Keratinocyte (primary cell): ENCODE results near the gene MDK. TPM values are rescaled to one million over a fixed set of nuclear protein-coding genes. Genes with fewer than 3 reads are reported as not detected.

Experiments
- DNase-seq: peaks from one replicate; pipeline ENCODE4 v3.0.0-alpha.2; 2011; ENCODE audit warnings: low read depth, missing footprints, low spot score
- FAIRE-seq: peaks from 2 replicates; lab custom pipeline; 2011; peaks lifted over from hg19 to GRCh38; lab: Jason Lieb, UNC
- H2AFZ ChIP-seq: 2 replicates; pipeline ENCODE4 v1.6.0; 2012; ENCODE audit warnings: low read length, control low read depth, inconsistent platforms; ENCODE audit not compliant: control insufficient read depth
- H3K27ac ChIP-seq: 2 replicates; pipeline ENCODE4 v1.5.1; 2011; ENCODE audit warnings: low read length; ENCODE audit not compliant: control insufficient read depth, insufficient read depth
- H3K27me3 ChIP-seq: 3 replicates; pipeline ENCODE4 v1.6.0; 2011; ENCODE audit warnings: low read length; ENCODE audit not compliant: control insufficient read depth, insufficient read depth; ENCODE audit errors: extremely low read depth
- H3K36me3 ChIP-seq, 2 experiments: 2 replicates in 1 of 2; 3 replicates in 1 of 2; pipeline ENCODE4 v1.5.1; 2011; ENCODE audit warnings: low read length in 2 of 2, mild to moderate bottlenecking in 1 of 2; ENCODE audit not compliant: control insufficient read depth in 2 of 2, insufficient read depth in 2 of 2; ENCODE audit errors: extremely low read depth in 1 of 2
- H3K4me1 ChIP-seq: 3 replicates; pipeline ENCODE4 v1.5.1; 2011; ENCODE audit warnings: low read length; ENCODE audit not compliant: control insufficient read depth, insufficient read depth; ENCODE audit errors: extremely low read depth
- H3K4me2 ChIP-seq: 3 replicates; pipeline ENCODE4 v1.6.0; 2011; ENCODE audit warnings: low read depth, low read length; ENCODE audit not compliant: control insufficient read depth, insufficient read depth; ENCODE audit errors: extremely low read depth
- H3K4me3 ChIP-seq, 3 experiments: fragments of 200-600 bp in 1 of 3; sonication (generic) in 1 of 3; 2 replicates in 2 of 3; 3 replicates in 1 of 3; pipeline ENCODE4 v1.5.1; 2011 to 2016; ENCODE audit warnings: low read length in 3 of 3, mild to moderate bottlenecking in 3 of 3, control low read depth in 2 of 3, inconsistent platforms in 1 of 3, low read depth in 1 of 3, mixed read lengths in 1 of 3, mixed run types in 1 of 3, moderate library complexity in 1 of 3; ENCODE audit not compliant: control insufficient read depth in 2 of 3, insufficient read depth in 2 of 3; ENCODE audit errors: extremely low read depth in 1 of 3
- H3K79me2 ChIP-seq: 2 replicates; pipeline ENCODE4 v1.6.0; 2012; ENCODE audit warnings: low read length; ENCODE audit not compliant: control insufficient read depth, insufficient read depth
- H3K9ac ChIP-seq: 3 replicates; pipeline ENCODE4 v1.6.0; 2011; ENCODE audit warnings: low read length; ENCODE audit not compliant: control insufficient read depth, insufficient read depth; ENCODE audit errors: extremely low read depth
- H3K9me1 ChIP-seq: 3 replicates; pipeline ENCODE4 v1.6.0; 2011; ENCODE audit warnings: low read length; ENCODE audit not compliant: control insufficient read depth, insufficient read depth; ENCODE audit errors: extremely low read depth
- H3K9me3 ChIP-seq: 2 replicates; pipeline ENCODE4 v1.5.1; 2012; ENCODE audit warnings: low read depth, low read length; ENCODE audit not compliant: control insufficient read depth
- H4K20me1 ChIP-seq: 3 replicates; pipeline ENCODE4 v1.6.0; 2011; ENCODE audit warnings: low read length; ENCODE audit not compliant: control insufficient read depth, insufficient read depth; ENCODE audit errors: extremely low read depth
- CTCF ChIP-seq, 3 experiments: IDR thresholded peaks in 1 of 3; conservative IDR thresholded peaks in 1 of 3; optimal IDR thresholded peaks in 1 of 3; 2 replicates in 2 of 3; 3 replicates in 1 of 3; pipeline versions ENCODE3 to v1.5.1; 2011; ENCODE audit warnings: low read length in 3 of 3, mild to moderate bottlenecking in 3 of 3, moderate library complexity in 2 of 3, control low read depth in 1 of 3, inconsistent platforms in 1 of 3; ENCODE audit not compliant: insufficient read depth in 2 of 3; ENCODE audit errors: extremely low read depth in 1 of 3
- EZH2 ChIP-seq: IDR thresholded peaks from one replicate; pipeline ENCODE4 v1.6.1; 2012; ENCODE audit warnings: inconsistent platforms, mild to moderate bottlenecking, low read length, moderate library complexity
- dilution Hi-C: fragments of 300-500 bp; cut with MboI; formaldehyde crosslinking; loops from one replicate; pipeline ENCODE4 v1.7.0; 2020; ENCODE audit warnings: low sequenced_read_pairs; ENCODE audit not compliant: extremely low pct_ligation_motif_present
- polyA plus RNA-seq, 5 experiments: library from polyadenylated mRNA; depleted of rRNA in 3 of 5; stranded (reverse) in 3 of 5; stranded (forward) in 1 of 5; unstranded in 1 of 5; fragments of >200 nt; gene quantifications; 1 replicate in 1 of 5; 2 replicates in 3 of 5; 3 replicates in 1 of 5; pipeline versions ENCODE4 v1.2.1 to v1.2.3, GENCODE V29; 2011 to 2012; ENCODE audit warnings: missing spikeins in 2 of 5, low read depth in 1 of 5, low replicate concordance in 1 of 5

MDK gene
- polyA plus RNA-seq, 1 donor (not counting 4 experiments of a cell fraction or from before 2014, with no cell fraction given): 5.4 TPM

GRCh38 chr11:46367244-46367915, 14.1 kb upstream of the MDK start:
- H3K36me3 ChIP-seq: peaks cover 24 to 35% of the 10 kb centered on the region in 2 experiments
- dilution Hi-C loops: no loop called here
- FAIRE-seq: no peak

GRCh38 chr11:46367916-46368267, 13.6 kb upstream of the MDK start:
- Histone ChIP-seq H3K27me3 (no peaks in the 10 kb centered on the region), H3K79me2 (peaks cover 23% of the 10 kb centered on the region), H3K4me1 (peaks cover 3% of the 10 kb centered on the region), H3K9me3 (no peaks in the 10 kb centered on the region), H2AFZ (no peak overlapping the region), H3K9ac (no peak overlapping the region), H3K9me1 (peaks cover 3% of the 10 kb centered on the region), H3K27ac (no peak overlapping the region), H4K20me1 (peaks cover 10% of the 10 kb centered on the region), H3K4me2 (no peak overlapping the region), H3K4me3 (no peak overlapping the region), H3K36me3 (peaks cover 26 to 30% of the 10 kb centered on the region in 2 experiments)
- no peak for FAIRE-seq
- dilution Hi-C loops: no loop called here
- TF ChIP-seq EZH2: no peak
- TF ChIP-seq CTCF (optimal IDR thresholded peaks at IDR 0.05 in 1 of 3, IDR thresholded peaks at IDR 0.05 in 1 of 3, conservative IDR thresholded peaks at IDR 0.05 in 1 of 3; ENCODE audit: extremely low read depth in 1 of 3, insufficient read depth in 2 of 3, low read length in 3 of 3): peak in 1 of 3 experiments; percentile 4
- DNase-seq: no peak

More at GRCh38 chr11:46367244-46367915, 14.1 kb upstream of the MDK start:
- H3K79me2 ChIP-seq: peaks cover 29% of the 10 kb centered on the region
- H3K4me1 ChIP-seq: peaks cover 3% of the 10 kb centered on the region
- peaks cover 3% of the 10 kb centered on the region for H3K9me1 ChIP-seq
- H3K9ac ChIP-seq: no peak overlapping the region
- H3K4me3 ChIP-seq: no peak overlapping the region
- H4K20me1 ChIP-seq: peaks cover 10% of the 10 kb centered on the region
- no peaks in the 10 kb centered on the region for H3K9me3 ChIP-seq
- DNase-seq: no peak
- no peak overlapping the region for H2AFZ ChIP-seq
- H3K27ac ChIP-seq: no peak overlapping the region
- TF ChIP-seq EZH2: no peak
- TF ChIP-seq CTCF (optimal IDR thresholded peaks at IDR 0.05 in 1 of 3, IDR thresholded peaks at IDR 0.05 in 1 of 3, conservative IDR thresholded peaks at IDR 0.05 in 1 of 3; ENCODE audit: extremely low read depth in 1 of 3, insufficient read depth in 2 of 3, low read length in 3 of 3): peak; percentile 58 to 85 (median 83)
- H3K4me2 ChIP-seq: no peak overlapping the region
- H3K27me3 ChIP-seq: no peaks in the 10 kb centered on the region
